Lung (tissue), 12 donors: Measurements from ENCODE around the gene CRYZL1. TPM values are rescaled to one million over a fixed set of nuclear protein-coding genes. Genes with fewer than 3 reads are reported as not detected.
"Not testable (repeated sequence)": the region's sequence is repeated elsewhere in the genome, so short reads cannot be mapped to it uniquely, and the experiment has no call there.

Source experiments
- ATAC-seq: fragments of 200-7000 bp; cut with Tn5 transposase; one replicate; pipeline ENCODE4 v1.9.1; 2020; ENCODE audit warnings: moderate number of reproducible peaks; ENCODE audit not compliant: insufficient read depth, low FRiP score
- DNase-seq, 3 donors: peaks; one replicate each; pipeline ENCODE4 v3.0.0-alpha.2; 2013 to 2017
- H3K27ac ChIP-seq, 2 donors: one replicate each; pipeline ENCODE4 v1.5.1; 2013; ENCODE audit warnings: mild to moderate bottlenecking in 2 of 2, moderate library complexity in 2 of 2, control low read depth in 1 of 2, inconsistent platforms in 1 of 2, low read depth in 1 of 2, low read length in 1 of 2
- H3K27me3 ChIP-seq, 3 donors: one replicate each; pipeline ENCODE4 v1.5.1; 2013; ENCODE audit warnings: low read length in 2 of 3; ENCODE audit not compliant: control insufficient read depth in 3 of 3, insufficient read depth in 3 of 3
- H3K36me3 ChIP-seq, 4 donors: one replicate each; pipeline ENCODE4 v1.5.1; 2013; ENCODE audit warnings: low read length in 4 of 4, mild to moderate bottlenecking in 1 of 4, moderate library complexity in 1 of 4; ENCODE audit not compliant: control insufficient read depth in 4 of 4, insufficient read depth in 4 of 4
- H3K4me1 ChIP-seq, 5 donors: one replicate each; pipeline ENCODE4 v1.5.1; 2013; ENCODE audit warnings: low read length in 5 of 5, mild to moderate bottlenecking in 2 of 5, moderate library complexity in 1 of 5; ENCODE audit not compliant: control insufficient read depth in 5 of 5, insufficient read depth in 5 of 5
- H3K4me3 ChIP-seq: one replicate; pipeline ENCODE4 v1.5.1; 2013; ENCODE audit warnings: mild to moderate bottlenecking, control low read depth, moderate library complexity
- H3K9ac ChIP-seq, 2 donors: one replicate each; pipeline ENCODE4 v1.5.1; 2013; ENCODE audit warnings: low read length in 2 of 2, control low read depth in 1 of 2; ENCODE audit not compliant: insufficient read depth in 1 of 2
- H3K9me3 ChIP-seq, 4 donors: one replicate each; pipeline ENCODE4 v1.5.1; 2013; ENCODE audit warnings: low read length in 3 of 4, mild to moderate bottlenecking in 1 of 4, moderate library complexity in 1 of 4; ENCODE audit not compliant: control insufficient read depth in 4 of 4, insufficient read depth in 3 of 4
- WGBS, 2 donors: extraction: QIAGEN DNeasy Blood & Tissue Kit; methylation state at CpG; one replicate each; pipeline ENCODE4 v1.1.7; 2013; 5-methylcytosine and 5-hydroxymethylcytosine counted together
- polyA plus RNA-seq, 2 donors: library from polyadenylated mRNA; stranded (reverse); fragments of 200-250 nt; gene quantifications; one replicate each; pipeline ENCODE4 v1.2.1, GENCODE V29; 2013
- total RNA-seq, 2 donors: library from RNA; depleted of rRNA in 1 of 2; stranded (reverse); fragments of >200 nt in 1 of 2; gene quantifications; one replicate each; pipeline ENCODE4 v1.2.1, GENCODE V29; 2014 to 2021
- TF ChIP-seq, protein P1 (sequence below): IDR thresholded peaks from 2 replicates; pipeline ENCODE4 v1.5.1; 2012; ENCODE audit warnings: mild to moderate bottlenecking; ENCODE audit errors: control extremely low read depth, extremely low read depth
- donor health status: control.
- donor health status: control.
- donor health status: Bipolar disorder and iron deficiency.
- donor health status: healthy.
- donor health status: DM: yes; HTN: yes; CAD: no.

Gene CRYZL1
- total and polyA plus RNA-seq, 4 donors: 16.4 to 64.2 (median 30.3) TPM

DNA sequence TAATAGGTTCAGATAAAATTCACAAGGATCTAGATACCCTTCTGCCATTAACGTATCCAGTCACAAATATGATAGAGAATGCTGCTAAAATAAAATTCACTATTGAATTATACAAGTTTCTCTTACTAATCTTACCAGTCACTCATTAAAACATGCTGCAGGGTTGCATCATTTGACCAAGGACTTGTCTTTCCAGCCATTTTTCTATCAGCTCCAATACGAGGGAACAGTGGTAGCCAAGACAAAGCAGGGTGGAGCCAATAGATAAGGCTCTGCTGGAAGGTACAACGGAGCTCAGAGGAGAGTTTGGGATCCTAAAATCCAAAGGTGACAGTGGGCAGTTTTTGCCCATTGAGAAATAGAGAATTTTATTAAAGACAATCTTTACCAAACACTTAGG lies 57.1 kb downstream of the CRYZL1 start:
- Histone ChIP-seq H3K27me3 (no peaks in the 10 kb centered on the region), H3K4me1 (peaks cover 0 to 9% (median 0%) of the 10 kb centered on the region in 5 donors), H3K9me3 (no peaks in the 10 kb centered on the region), H3K9ac (no peak overlapping the region), H3K36me3 (peaks cover 4 to 14% (median 5%) of the 10 kb centered on the region in 4 donors), H3K4me3 (no peak overlapping the region), H3K27ac (no peak overlapping the region)
- DNase-seq: no peak
- WGBS, 2 donors: 86 to 91% methylated on average over 3 of the region's 3 CpGs
- ATAC-seq: no peak
- TF ChIP-seq, protein P1, sequence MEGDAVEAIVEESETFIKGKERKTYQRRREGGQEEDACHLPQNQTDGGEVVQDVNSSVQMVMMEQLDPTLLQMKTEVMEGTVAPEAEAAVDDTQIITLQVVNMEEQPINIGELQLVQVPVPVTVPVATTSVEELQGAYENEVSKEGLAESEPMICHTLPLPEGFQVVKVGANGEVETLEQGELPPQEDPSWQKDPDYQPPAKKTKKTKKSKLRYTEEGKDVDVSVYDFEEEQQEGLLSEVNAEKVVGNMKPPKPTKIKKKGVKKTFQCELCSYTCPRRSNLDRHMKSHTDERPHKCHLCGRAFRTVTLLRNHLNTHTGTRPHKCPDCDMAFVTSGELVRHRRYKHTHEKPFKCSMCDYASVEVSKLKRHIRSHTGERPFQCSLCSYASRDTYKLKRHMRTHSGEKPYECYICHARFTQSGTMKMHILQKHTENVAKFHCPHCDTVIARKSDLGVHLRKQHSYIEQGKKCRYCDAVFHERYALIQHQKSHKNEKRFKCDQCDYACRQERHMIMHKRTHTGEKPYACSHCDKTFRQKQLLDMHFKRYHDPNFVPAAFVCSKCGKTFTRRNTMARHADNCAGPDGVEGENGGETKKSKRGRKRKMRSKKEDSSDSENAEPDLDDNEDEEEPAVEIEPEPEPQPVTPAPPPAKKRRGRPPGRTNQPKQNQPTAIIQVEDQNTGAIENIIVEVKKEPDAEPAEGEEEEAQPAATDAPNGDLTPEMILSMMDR: no peak

DNA sequence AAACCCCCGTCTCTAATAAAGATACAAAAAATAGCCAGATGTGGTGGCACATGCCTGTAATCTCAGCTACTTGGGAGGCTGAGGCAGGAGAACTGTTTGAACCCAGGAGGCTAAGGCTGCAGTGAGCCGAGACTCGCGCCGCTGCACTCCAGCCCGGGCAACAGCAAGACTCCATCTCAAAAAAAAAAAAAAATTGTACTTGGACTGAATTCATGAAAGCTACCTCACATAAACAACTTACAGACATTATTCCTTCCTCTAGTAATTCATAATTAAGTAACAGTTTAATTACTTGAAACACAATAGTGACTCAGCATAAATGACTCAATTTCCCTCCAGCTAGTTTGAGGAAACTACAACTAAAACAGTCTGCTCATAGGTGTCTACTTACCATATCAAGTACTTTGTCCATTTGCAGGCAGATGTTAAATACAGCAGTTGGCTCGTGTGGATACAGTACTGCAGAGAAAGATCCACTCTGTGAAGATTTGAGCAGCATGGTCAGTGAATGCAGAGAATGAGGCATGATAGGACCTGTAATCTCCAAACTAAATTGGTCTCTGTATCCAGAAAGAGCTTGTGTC lies 62.5 kb downstream of the CRYZL1 start:
- H3K4me3 ChIP-seq: no peak overlapping the region
- WGBS, 2 donors: 82 to 85% methylated on average over 7 of the region's 7 CpGs
- H3K4me1 ChIP-seq: no peaks in the 10 kb centered on the region
- peaks cover 9 to 44% (median 19%) of the 10 kb centered on the region in 4 donors for H3K36me3 ChIP-seq
- H3K27me3 ChIP-seq: no peaks in the 10 kb centered on the region
- ATAC-seq (peak; percentile 39), DNase-seq (no peak)
- TF ChIP-seq, protein P1: no peak
- H3K27ac ChIP-seq: no peak overlapping the region
- no peak overlapping the region for H3K9ac ChIP-seq
- no peaks in the 10 kb centered on the region for H3K9me3 ChIP-seq

DNA sequence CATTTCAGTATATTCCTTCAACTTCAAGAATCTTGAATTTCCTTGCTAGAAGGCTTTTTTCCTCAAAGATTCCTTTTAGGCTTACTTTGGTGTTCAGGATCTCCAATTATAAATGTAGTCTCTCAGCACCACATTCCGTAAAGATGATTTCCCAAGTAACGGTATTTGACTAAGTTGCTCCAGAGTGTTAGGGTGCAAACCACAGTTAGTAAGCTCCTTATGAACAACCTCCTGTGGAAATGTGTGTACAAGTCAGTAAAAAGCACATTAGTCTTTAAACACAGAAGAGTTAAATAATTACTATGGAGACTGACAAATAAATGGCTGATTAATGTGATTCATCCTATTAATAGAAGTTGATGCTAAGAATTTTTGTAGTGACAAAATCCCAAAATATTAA lies 63.3 kb downstream of the CRYZL1 start:
- DNase-seq (no peak), ATAC-seq (no peak)
- 55 to 92% methylated on average over 2 of the region's 2 CpGs for WGBS, 2 donors
- H3K36me3 ChIP-seq: peaks cover 9 to 52% (median 23%) of the 10 kb centered on the region in 4 donors
- H3K9me3 ChIP-seq: no peaks in the 10 kb centered on the region
- H3K27me3 ChIP-seq: no peaks in the 10 kb centered on the region
- TF ChIP-seq, protein P1: no peak
- no peak overlapping the region for H3K4me3 ChIP-seq
- no peak overlapping the region for H3K27ac ChIP-seq
- H3K9ac ChIP-seq: no peak overlapping the region
- no peaks in the 10 kb centered on the region for H3K4me1 ChIP-seq

DNA sequence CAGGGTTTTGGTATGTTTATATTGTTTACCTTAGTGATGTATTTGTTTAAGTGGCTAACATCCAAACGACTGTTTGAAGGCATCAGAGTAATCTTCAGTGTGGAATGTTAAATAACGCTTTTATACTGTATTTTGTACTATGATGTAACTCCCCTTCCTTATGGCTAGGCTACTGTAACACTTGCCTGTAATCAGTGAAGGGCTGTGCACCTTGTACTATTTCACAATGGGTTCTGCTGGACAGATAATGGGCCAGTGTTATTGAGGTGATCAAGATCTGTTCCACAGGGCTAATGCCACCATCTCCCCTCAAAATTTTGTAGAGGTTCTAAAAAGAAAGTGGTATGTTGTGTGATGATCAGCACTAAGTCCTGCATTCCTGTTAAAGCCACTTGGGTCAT lies 64.8 kb downstream of the CRYZL1 start:
- H3K4me3 ChIP-seq, H3K27me3 ChIP-seq, H3K27ac ChIP-seq, ATAC-seq, DNase-seq, H3K9me3 ChIP-seq, H3K9ac ChIP-seq, H3K4me1 ChIP-seq: not testable (repeated sequence)
- WGBS, 2 donors: 23 to 27% methylated on average over 2 of the region's 2 CpGs
- H3K36me3 ChIP-seq: peaks cover 9 to 63% (median 27%) of the 10 kb centered on the region in 4 donors
